CD4-positive, alpha-beta memory T cell (primary cell): ENCODE measurements around the gene SCO2. TPM values are rescaled to one million over a fixed set of nuclear protein-coding genes. Genes with fewer than 3 reads are reported as not detected.
A peak's percentile ranks its signal among the peaks of the same experiment; 100 is the strongest.
"Not testable (repeated sequence)": the region's sequence is repeated elsewhere in the genome, so short reads cannot be mapped to it uniquely, and the experiment has no call there.

Experiments
- CTCF ChIA-PET: fragments of 350-600 bp; sonication (Branson Sonifier 250); formaldehyde crosslinking; loops from one replicate; lab custom pipeline; 2021; ENCODE audit warnings: inconsistent platforms; ENCODE audit not compliant: partially characterized antibody; lab: Charles Lee
- POLR2A ChIA-PET: fragments of 350-600 bp; sonication (Branson Sonifier 250); formaldehyde crosslinking; loops from one replicate; lab custom pipeline; 2021; ENCODE audit not compliant: partially characterized antibody; lab: Charles Lee
- DNase-seq, 5 donors: peaks; one replicate each; pipeline versions ENCODE4 v3.0.0 to v3.0.0-alpha.2; 2020 to 2022; ENCODE audit warnings: mixed read lengths in 1 of 5
- H3K27ac ChIP-seq: one replicate; pipeline ENCODE4 v1.7.0; 2013; ENCODE audit warnings: low read depth, low read length
- H3K27me3 ChIP-seq: 2 replicates; pipeline ENCODE4 v1.7.0; 2013; ENCODE audit warnings: mild to moderate bottlenecking, low read length, moderate library complexity; ENCODE audit not compliant: insufficient read depth
- H3K36me3 ChIP-seq: 2 replicates; pipeline ENCODE4 v1.7.0; 2013; ENCODE audit warnings: mild to moderate bottlenecking, low read length, moderate library complexity; ENCODE audit not compliant: insufficient read depth
- H3K4me1 ChIP-seq: 2 replicates; pipeline ENCODE4 v1.7.0; 2013; ENCODE audit warnings: mild to moderate bottlenecking, low read length, moderate library complexity; ENCODE audit not compliant: insufficient read depth
- H3K4me3 ChIP-seq, 2 donors: one replicate each; pipeline ENCODE4 v1.7.0; 2013; ENCODE audit warnings: low read length in 2 of 2, mild to moderate bottlenecking in 1 of 2
- H3K9me3 ChIP-seq, 2 donors: one replicate each; pipeline ENCODE4 v1.7.0; 2013; ENCODE audit warnings: low read length in 2 of 2, control low read depth in 1 of 2; ENCODE audit not compliant: control insufficient read depth in 1 of 2
- H3K27ac Mint-ChIP-seq, 7 donors: one replicate each; pipeline ENCODE4 v1.8.0; 2020 to 2021; ENCODE audit warnings: mixed read lengths in 7 of 7, mild to moderate bottlenecking in 6 of 7, inconsistent platforms in 3 of 7, moderate library complexity in 3 of 7
- H3K27me3 Mint-ChIP-seq, 2 donors: one replicate each; pipeline ENCODE4 v1.8.0; 2020 to 2021; ENCODE audit warnings: mixed read lengths in 2 of 2
- H3K36me3 Mint-ChIP-seq, 2 donors: one replicate each; pipeline ENCODE4 v1.8.0; 2020 to 2021; ENCODE audit warnings: mixed read lengths in 2 of 2, inconsistent platforms in 1 of 2, mild to moderate bottlenecking in 1 of 2
- H3K4me1 Mint-ChIP-seq, 4 donors: one replicate each; pipeline ENCODE4 v1.8.0; 2020 to 2021; ENCODE audit warnings: mixed read lengths in 4 of 4, mild to moderate bottlenecking in 1 of 4
- H3K4me3 Mint-ChIP-seq, 8 donors: one replicate each; pipeline ENCODE4 v1.8.0; 2020 to 2021; ENCODE audit warnings: mixed read lengths in 8 of 8, mild to moderate bottlenecking in 7 of 8, moderate library complexity in 6 of 8, inconsistent platforms in 3 of 8
- H3K9me3 Mint-ChIP-seq, 8 donors: one replicate each; pipeline ENCODE4 v1.8.0; 2020 to 2021; ENCODE audit warnings: mixed read lengths in 8 of 8, mild to moderate bottlenecking in 5 of 8, inconsistent platforms in 3 of 8, moderate library complexity in 1 of 8
- intact Hi-C: fragments of 100-400 bp; cut with micrococcal nuclease; formaldehyde crosslinking; loops from one replicate; pipeline ENCODE4 v1.15.1; 2023
- polyA plus RNA-seq, 2 donors: library from polyadenylated mRNA; unstranded; fragments of 300-500 nt; fragmentation: Illumina TruSeq; gene quantifications; one replicate each; pipeline ENCODE4 v1.2.3, GENCODE V29; 2021
- total RNA-seq, 2 experiments: library from RNA; stranded (reverse); gene quantifications; one replicate each; pipeline ENCODE4 v1.2.3, GENCODE V29; 2021

SCO2 gene
- total and polyA plus RNA-seq, 4 experiments from 2014 or later = 3.6 to 8.1 TPM; not detected in 2

DNA sequence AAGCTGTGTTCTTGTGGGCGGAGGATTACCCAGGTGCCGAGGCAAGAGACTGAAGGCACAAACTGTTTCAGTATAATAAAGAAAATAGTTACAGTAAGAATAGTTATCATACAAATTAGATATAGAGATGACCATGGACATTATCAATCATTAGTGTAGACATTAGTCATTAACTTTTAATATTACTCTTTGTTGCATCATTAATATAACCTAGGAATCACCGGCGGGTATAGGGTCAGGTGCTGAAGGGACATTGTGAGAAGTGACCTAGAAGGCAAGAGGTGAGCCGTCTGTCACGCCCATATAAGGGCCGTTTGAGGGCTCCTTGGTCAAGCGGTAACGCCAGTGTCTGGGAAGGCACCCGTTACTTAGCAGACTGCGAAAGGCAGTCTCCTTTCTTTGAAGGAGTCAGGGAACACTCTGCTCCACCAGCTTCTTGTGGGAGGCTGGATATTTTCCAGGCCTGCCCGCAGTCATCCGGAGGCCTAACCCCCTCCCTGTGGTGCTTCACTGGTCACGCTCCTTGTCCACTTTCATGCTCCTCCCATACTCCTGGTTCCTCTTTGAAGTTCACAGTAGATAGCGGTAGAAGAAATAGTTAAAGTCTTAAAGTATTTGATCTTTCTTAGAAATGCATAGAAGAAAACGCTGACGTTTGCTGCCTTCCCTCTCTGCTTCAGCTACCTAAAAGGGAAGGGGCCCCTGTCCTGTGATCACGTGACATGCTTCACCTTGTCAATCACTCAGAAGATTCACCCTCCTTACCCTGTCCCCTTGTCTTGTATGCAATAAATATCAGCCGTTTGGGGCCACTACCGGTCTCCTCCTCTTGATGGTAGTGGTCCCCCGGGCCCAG is 8.7 kb upstream of the SCO2 start:
- POLR2A ChIA-PET = interaction anchor here (1.4 to 10.4 kb wide), 4 partner anchors 6 to 64 kb away, joined by 3 to 321 read pairs (median 22); partner anchors contain the start of genes KLHDC7B, SCO2 and TYMP
- H3K27me3 ChIP-seq, intact Hi-C loops, H3K4me3 ChIP-seq, H3K27me3 Mint-ChIP-seq, H3K9me3 Mint-ChIP-seq, H3K36me3 ChIP-seq, H3K36me3 Mint-ChIP-seq, H3K9me3 ChIP-seq: not testable (repeated sequence)
- H3K27ac Mint-ChIP-seq = peak overlapping the region; percentile 71 to 97 (median 88)
- Histone ChIP-seq H3K27ac (peak overlapping the region; percentile 7), H3K4me1 (peaks cover 45% of the 10 kb centered on the region)
- DNase-seq = peak in 2 of 5 donors; percentile 24 to 29
- H3K4me3 Mint-ChIP-seq = peak overlapping the region; percentile 34 to 81 (median 56)
- H3K4me1 Mint-ChIP-seq = peaks cover 13 to 39% (median 30%) of the 10 kb centered on the region in 4 donors
- CTCF ChIA-PET = interaction anchor here (0.8 to 2.3 kb wide), 2 partner anchors 8 to 87 kb away, joined by 4 to 8 read pairs; partner anchors contain the start of gene SCO2

DNA sequence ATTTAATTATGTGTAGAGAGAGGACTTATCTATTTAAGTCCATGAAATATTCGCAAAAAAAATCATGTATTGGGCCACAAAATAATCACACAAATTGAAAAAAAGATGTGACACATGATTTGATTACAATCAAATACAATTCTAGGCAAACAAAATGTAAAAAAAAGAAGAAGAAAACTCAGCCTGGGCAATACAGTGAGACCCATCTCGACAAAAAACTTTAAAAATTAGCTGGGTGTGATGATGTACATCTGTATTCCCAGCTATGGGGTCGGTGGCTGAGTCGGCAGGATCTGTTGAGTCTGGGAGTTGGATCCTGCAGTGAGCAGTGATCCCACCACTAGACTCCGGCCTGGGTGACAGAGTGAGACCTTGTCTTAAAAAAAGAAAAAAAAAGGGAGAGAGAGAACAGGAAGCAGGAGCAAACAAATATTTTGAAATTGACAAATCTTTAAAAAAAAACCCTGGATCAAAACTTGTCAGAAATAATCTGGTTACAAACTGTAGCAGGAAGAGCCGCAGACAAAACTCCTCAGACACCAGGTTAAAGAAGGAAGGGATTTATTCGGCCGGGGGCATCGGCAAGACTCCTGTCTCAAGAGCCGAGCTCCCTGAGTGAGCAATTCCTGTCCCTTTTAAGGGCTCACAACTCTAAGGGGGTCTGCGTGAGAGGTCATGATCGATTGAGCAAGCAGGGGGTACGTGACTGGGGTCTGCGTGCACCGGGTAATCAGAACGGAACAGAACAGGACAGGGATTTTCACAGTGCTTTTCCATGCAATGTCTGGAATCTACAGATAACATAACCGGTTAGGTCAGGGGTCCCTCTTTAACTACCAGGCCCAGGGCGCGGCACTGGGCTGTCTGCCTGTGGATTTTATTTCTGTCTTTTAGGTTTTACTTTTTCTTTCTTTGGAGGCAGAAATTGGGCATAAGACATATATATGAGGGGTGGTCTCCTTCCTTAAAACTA is 7.7 kb upstream of the SCO2 start:
- H3K9me3 ChIP-seq = no peaks in the 10 kb centered on the region
- H3K27ac Mint-ChIP-seq = peak overlapping the region; percentile 81 to 97 (median 88)
- no peak overlapping the region for H3K4me3 ChIP-seq
- intact Hi-C loops = no loop called here
- peak overlapping the region; percentile 96 for H3K27ac ChIP-seq
- H3K36me3 Mint-ChIP-seq = no peaks in the 10 kb centered on the region
- no peaks in the 10 kb centered on the region for H3K27me3 Mint-ChIP-seq
- CTCF ChIA-PET = no interaction called here
- H3K4me1 Mint-ChIP-seq = peaks cover 11 to 43% (median 30%) of the 10 kb centered on the region in 4 donors
- peak overlapping the region; percentile 5 to 87 (median 56) for H3K4me3 Mint-ChIP-seq
- POLR2A ChIA-PET = interaction anchor here (1.4 to 10.4 kb wide), 9 partner anchors 5 to 88 kb away, joined by 3 to 321 read pairs (median 16); partner anchors contain the start of genes KLHDC7B, LMF2, NCAPH2 and SCO2
- H3K27me3 ChIP-seq = no peaks in the 10 kb centered on the region
- no peaks in the 10 kb centered on the region for H3K36me3 ChIP-seq
- peaks cover 0 to 3% (median 0%) of the 10 kb centered on the region in 8 donors for H3K9me3 Mint-ChIP-seq
- DNase-seq = no peak
- peaks cover 45% of the 10 kb centered on the region for H3K4me1 ChIP-seq

DNA sequence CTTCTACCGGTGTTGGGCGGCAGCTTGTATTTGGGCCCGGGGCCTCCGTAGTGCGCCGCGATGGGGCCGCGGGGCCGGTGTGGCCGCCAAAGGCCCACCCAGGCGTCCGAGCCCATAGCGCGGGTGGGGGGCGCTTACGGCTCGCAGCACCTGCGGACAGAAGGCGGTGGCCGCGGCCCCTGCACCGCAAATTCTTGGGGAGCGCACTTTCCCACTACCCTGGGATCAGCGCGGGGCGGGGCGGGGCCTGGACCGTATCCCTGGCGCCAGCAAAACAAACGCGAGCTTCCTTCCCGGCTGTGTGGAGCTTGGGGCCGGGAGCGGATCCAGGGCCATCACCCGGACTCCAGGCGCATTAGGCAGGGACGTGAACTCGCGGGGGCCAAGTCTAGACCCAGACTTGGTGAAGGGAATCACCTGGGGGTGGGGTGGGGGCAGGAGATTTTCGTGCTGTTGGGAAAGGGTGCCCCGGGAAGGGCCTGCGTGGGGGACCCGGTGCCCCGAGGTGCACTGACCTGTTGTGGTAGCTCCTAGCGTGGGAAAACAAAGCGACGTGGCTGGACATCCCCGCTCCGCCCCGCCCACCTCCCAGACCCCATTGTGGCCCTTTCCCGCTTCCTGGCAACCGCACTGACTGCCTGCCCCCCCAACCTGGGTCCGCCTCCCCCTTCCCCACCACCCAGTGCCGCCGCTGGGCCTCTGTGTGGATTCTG is 6.7 kb upstream of the SCO2 start:
- peaks cover 0 to 2% (median 0%) of the 10 kb centered on the region in 8 donors for H3K9me3 Mint-ChIP-seq
- H3K4me3 ChIP-seq = peak overlapping the region in 1 of 2 donors; percentile 94
- no peaks in the 10 kb centered on the region for H3K36me3 ChIP-seq
- no peaks in the 10 kb centered on the region for H3K36me3 Mint-ChIP-seq
- H3K27me3 ChIP-seq = no peaks in the 10 kb centered on the region
- ChIA-PET POLR2A (interaction anchor here (1.0 to 9.5 kb wide), 10 partner anchors 6 to 89 kb away, joined by 3 to 321 read pairs (median 10); partner anchors contain the start of genes CHKB, KLHDC7B, LMF2 and NCAPH2), CTCF (no interaction called here)
- H3K4me1 ChIP-seq = peaks cover 47% of the 10 kb centered on the region
- DNase-seq = peak in 1 of 5 donors; percentile 41
- peak overlapping the region; percentile 77 to 95 (median 92) for H3K4me3 Mint-ChIP-seq
- peak overlapping the region; percentile 79 to 98 (median 97) for H3K27ac Mint-ChIP-seq
- peak overlapping the region; percentile 96 for H3K27ac ChIP-seq
- H3K27me3 Mint-ChIP-seq = no peaks in the 10 kb centered on the region
- no peaks in the 10 kb centered on the region for H3K9me3 ChIP-seq
- peaks cover 11 to 48% (median 33%) of the 10 kb centered on the region in 4 donors for H3K4me1 Mint-ChIP-seq
- intact Hi-C loops = loop anchor here (1.0 kb wide), 1 partner anchor 7 kb away; no protein-coding TSS in a partner anchor

DNA sequence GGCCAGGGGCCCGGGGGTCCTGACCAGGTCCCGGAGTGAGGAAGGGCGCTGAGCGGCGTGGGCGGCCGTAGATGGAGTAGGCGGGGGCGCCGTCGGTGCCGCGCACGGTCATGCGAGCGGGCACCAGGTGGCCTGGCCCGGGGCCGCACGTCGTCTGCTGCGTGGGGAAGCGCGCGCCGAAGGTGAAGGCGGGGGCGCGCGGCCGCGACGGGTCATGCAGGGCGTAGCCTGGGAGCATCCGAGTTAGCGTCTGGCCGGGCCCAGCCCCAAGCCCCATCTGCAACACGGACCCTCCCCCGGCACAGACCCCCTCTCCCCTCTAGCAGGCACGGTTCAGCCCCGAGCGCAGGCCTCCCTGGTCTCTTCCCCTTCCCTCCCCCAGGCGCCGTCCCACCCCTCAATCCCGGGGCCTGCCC is 6.2 kb upstream of the SCO2 start:
- no peaks in the 10 kb centered on the region for H3K27me3 ChIP-seq
- Mint-ChIP-seq H3K9me3 (peaks cover 0 to 2% (median 0%) of the 10 kb centered on the region in 8 donors), H3K36me3 (no peaks in the 10 kb centered on the region), H3K4me1 (peaks cover 15 to 53% (median 38%) of the 10 kb centered on the region in 4 donors), H3K4me3 (peak overlapping the region; percentile 89 to 95 (median 92)), H3K27me3 (no peaks in the 10 kb centered on the region), H3K27ac (peak overlapping the region; percentile 96 to 99 (median 97))
- peak overlapping the region; percentile 76 to 94 for H3K4me3 ChIP-seq
- peak; percentile 62 to 71 (median 66) for DNase-seq
- H3K4me1 ChIP-seq = peaks cover 52% of the 10 kb centered on the region
- ChIA-PET POLR2A (interaction anchor here (1.0 to 9.5 kb wide), 10 partner anchors 6 to 90 kb away, joined by 3 to 321 read pairs (median 10); partner anchors contain the start of genes CHKB, KLHDC7B, LMF2 and NCAPH2), CTCF (no interaction called here)
- H3K36me3 ChIP-seq = no peaks in the 10 kb centered on the region
- intact Hi-C loops = loop anchor here (1.0 kb wide), 1 partner anchor 8 kb away; no protein-coding TSS in a partner anchor
- H3K27ac ChIP-seq = peak overlapping the region; percentile 96
- H3K9me3 ChIP-seq = no peaks in the 10 kb centered on the region

DNA sequence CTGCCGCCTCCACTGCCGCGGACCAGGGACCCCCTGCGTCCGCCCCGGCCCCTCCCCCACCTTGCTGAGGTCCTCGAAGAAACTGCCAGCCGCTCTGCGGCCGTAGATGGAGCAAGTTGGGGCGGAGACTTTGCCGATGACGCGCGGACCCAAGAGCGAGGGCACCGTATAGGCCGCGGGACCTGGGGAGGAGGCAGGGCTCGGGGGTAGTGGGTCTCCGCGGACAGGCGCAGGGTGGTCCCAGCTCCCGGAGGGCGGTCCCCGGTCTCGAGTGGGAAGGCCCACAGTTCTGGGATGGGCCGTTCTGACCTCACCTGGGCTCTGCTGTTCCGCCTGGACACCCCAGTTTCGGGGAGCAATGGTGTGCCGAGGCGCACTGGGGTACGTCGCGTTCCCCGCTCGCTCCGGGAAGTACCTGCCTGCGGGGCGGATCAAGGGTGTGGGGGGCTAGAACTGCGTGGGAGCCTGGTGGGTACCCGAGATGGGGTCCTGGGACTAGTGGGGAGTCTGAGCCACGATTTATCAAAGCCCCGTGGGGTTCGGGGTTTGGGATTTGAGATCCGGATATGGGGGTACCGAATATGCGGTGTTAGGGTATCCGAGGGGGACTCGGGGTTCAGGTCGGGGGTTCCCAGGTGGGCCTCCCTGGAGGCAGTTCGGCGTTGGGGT is 5.6 kb upstream of the SCO2 start:
- Histone ChIP-seq H3K9me3 (no peaks in the 10 kb centered on the region), H3K4me3 (peak overlapping the region; percentile 76 to 94), H3K4me1 (peaks cover 54% of the 10 kb centered on the region), H3K27me3 (no peaks in the 10 kb centered on the region), H3K27ac (peak overlapping the region; percentile 96), H3K36me3 (no peaks in the 10 kb centered on the region)
- DNase-seq = peak; percentile 72 to 82 (median 77)
- H3K27ac Mint-ChIP-seq = peak overlapping the region; percentile 96 to 99 (median 97)
- intact Hi-C loops = loop anchor here (1.0 kb wide), 1 partner anchor 8 kb away; no protein-coding TSS in a partner anchor
- peaks cover 0 to 2% (median 0%) of the 10 kb centered on the region in 8 donors for H3K9me3 Mint-ChIP-seq
- ChIA-PET CTCF (no interaction called here), POLR2A (interaction anchor here (1.4 to 9.5 kb wide), 9 partner anchors 7 to 90 kb away, joined by 3 to 321 read pairs (median 10); partner anchors contain the start of genes CHKB, KLHDC7B, LMF2 and NCAPH2)
- H3K4me1 Mint-ChIP-seq = peaks cover 15 to 54% (median 38%) of the 10 kb centered on the region in 4 donors
- H3K36me3 Mint-ChIP-seq = no peaks in the 10 kb centered on the region
- H3K27me3 Mint-ChIP-seq = no peaks in the 10 kb centered on the region
- peak overlapping the region; percentile 89 to 95 (median 92) for H3K4me3 Mint-ChIP-seq
